Endometrial microvascular endothelial cells (primary cell): Measurements from ENCODE around the gene MSI2. TPM values are rescaled to one million over a fixed set of nuclear protein-coding genes. Genes with fewer than 3 reads are reported as not detected.

Experiments used
- in situ Hi-C: cut with HindIII; loops from 2 replicates; pipeline ENCODE4 v1.10.0; 2017; ENCODE audit warnings: low sequenced_read_pairs, low pct_unique_long_range_greater_than_20kb; ENCODE audit errors: inconsistent ontology term
- total RNA-seq: library from RNA; depleted of rRNA; stranded (reverse); fragments of >200 nt; gene quantifications from one replicate; pipeline ENCODE4 v1.2.3, GENCODE V29; 2015; ENCODE audit errors: inconsistent ontology term

Gene MSI2
- total RNA-seq, 1 donor from 2014 or later: 19.2 TPM

GRCh38 chr17:57410169-57410568 is 153.8 kb downstream of the MSI2 start:
- in situ Hi-C loops: no loop called here

GRCh38 chr17:57412520-57413096 is 156.3 kb downstream of the MSI2 start:
- in situ Hi-C loops: no loop called here

- in situ Hi-C loops: no loop called here
Measured at GRCh38 chr17:57413848-57414651, 157.7 kb downstream of the MSI2 start.

GRCh38 chr17:57415751-57416207 is 159.5 kb downstream of the MSI2 start:
- in situ Hi-C loops: no loop called here

- in situ Hi-C loops: no loop called here
Measured at GRCh38 chr17:57416369-57416768, 160.0 kb downstream of the MSI2 start.

- in situ Hi-C loops: no loop called here
Measured at GRCh38 chr17:57417956-57418355, 161.6 kb downstream of the MSI2 start.

GRCh38 chr17:57418463-57419246 is 162.3 kb downstream of the MSI2 start:
- in situ Hi-C loops: no loop called here

- in situ Hi-C loops: no loop called here
Measured at GRCh38 chr17:57419940-57420550, 163.7 kb downstream of the MSI2 start.

GRCh38 chr17:57420734-57421717 is 164.7 kb downstream of the MSI2 start:
- in situ Hi-C loops: no loop called here

- in situ Hi-C loops: no loop called here
Measured at GRCh38 chr17:57422574-57423164, 166.3 kb downstream of the MSI2 start.

- in situ Hi-C loops: no loop called here
Measured at GRCh38 chr17:57423541-57423940, 167.2 kb downstream of the MSI2 start.

- in situ Hi-C loops: no loop called here
Measured at GRCh38 chr17:57424273-57424672, 167.9 kb downstream of the MSI2 start.

- in situ Hi-C loops: loop anchor here (25.0 kb wide), 2 partner anchors 162 to 163 kb away; partner anchors contain the start of gene MSI2
Measured at GRCh38 chr17:57424777-57425188, 168.5 kb downstream of the MSI2 start.

GRCh38 chr17:57425431-57425830 is 169.1 kb downstream of the MSI2 start:
- in situ Hi-C loops: loop anchor here (25.0 kb wide), 2 partner anchors 162 to 163 kb away; partner anchors contain the start of gene MSI2

- in situ Hi-C loops: loop anchor here (25.0 kb wide), 2 partner anchors 161 to 164 kb away; partner anchors contain the start of gene MSI2
Measured at GRCh38 chr17:57425903-57426880, 169.9 kb downstream of the MSI2 start.

GRCh38 chr17:57429966-57430365 is 173.6 kb downstream of the MSI2 start:
- in situ Hi-C loops: loop anchor here (25.0 kb wide), 2 partner anchors 157 to 168 kb away; partner anchors contain the start of gene MSI2
